MCF 10A (cell line): ENCODE measurements around the gene WLS. TPM values are rescaled to one million over a fixed set of nuclear protein-coding genes. Genes with fewer than 3 reads are reported as not detected.

Source experiments
- BruUV-seq: library from RNA; stranded (reverse); fragments of 400-500 nt; replicated peaks from 2 replicates; lab custom pipeline; 2021; lab: Mats Ljungman, UMichigan
- CTCF ChIA-PET: fragments of 300-600 bp; sonication (Branson Sonifier 250); formaldehyde crosslinking; extraction: SDS; loops from one replicate; lab custom pipeline; 2021; ENCODE audit warnings: antibody characterized with exemption, inconsistent platforms; lab: Yijun Ruan, JAX
- POLR2A ChIA-PET: fragments of 300-600, 350-650 bp; sonication (Branson Sonifier 250); formaldehyde crosslinking; extraction: SDS; loops from one replicate; lab custom pipeline; 2020; ENCODE audit warnings: antibody characterized with exemption, inconsistent platforms; lab: Yijun Ruan, JAX
- DNase-seq: peaks from one replicate; pipeline ENCODE4 v3.0.0-alpha.2; 2018; ENCODE audit not compliant: unreplicated experiment
- H3K27ac Mint-ChIP-seq: one replicate; pipeline ENCODE4 v1.8.0; 2022; ENCODE audit warnings: mild to moderate bottlenecking, low read depth, mixed read lengths; ENCODE audit not compliant: unreplicated experiment
- H3K27me3 Mint-ChIP-seq: one replicate; pipeline ENCODE4 v1.8.0; 2022; ENCODE audit warnings: mixed read lengths; ENCODE audit not compliant: insufficient read depth, unreplicated experiment
- H3K36me3 Mint-ChIP-seq: one replicate; pipeline ENCODE4 v1.8.0; 2022; ENCODE audit warnings: mild to moderate bottlenecking, moderate library complexity, mixed read lengths; ENCODE audit not compliant: insufficient read depth, unreplicated experiment
- H3K4me1 Mint-ChIP-seq: one replicate; pipeline ENCODE4 v1.8.0; 2022; ENCODE audit warnings: mixed read lengths; ENCODE audit not compliant: insufficient read depth, unreplicated experiment
- H3K4me3 Mint-ChIP-seq: one replicate; pipeline ENCODE4 v1.8.0; 2022; ENCODE audit warnings: mild to moderate bottlenecking, moderate library complexity, mixed read lengths; ENCODE audit not compliant: unreplicated experiment
- H3K9me3 Mint-ChIP-seq: one replicate; pipeline ENCODE4 v1.8.0; 2022; ENCODE audit warnings: mixed read lengths; ENCODE audit not compliant: unreplicated experiment
- CTCF ChIP-seq: fragments of 200-600 bp; IDR thresholded peaks from one replicate; pipeline ENCODE4 v1.8.0; 2022; ENCODE audit warnings: antibody characterized with exemption, mild to moderate bottlenecking; ENCODE audit not compliant: unreplicated experiment
- intact Hi-C: fragments of 100-400 bp; cut with micrococcal nuclease; formaldehyde crosslinking; loops from 2 replicates; pipeline ENCODE4 v1.14.1; 2022
- total RNA-seq: library from RNA; stranded (reverse); gene quantifications from 2 replicates; pipeline ENCODE4 v1.2.3, GENCODE V29; 2022

WLS gene
- total RNA-seq, 1 experiment from 2014 or later: 37.8 TPM

GRCh38 chr1:68198752-68199151 lies 33.6 kb downstream of the WLS start:
- POLR2A ChIA-PET: interaction anchor here (0.6 to 3.0 kb wide), 6 partner anchors 8 to 36 kb away, joined by 3 to 22 read pairs (median 4); partner anchors contain the start of gene WLS
- intact Hi-C loops: loop anchor here (2.0 kb wide), 1 partner anchor 34 kb away; the partner anchor contains the start of gene WLS
- DNase-seq: no peak

GRCh38 chr1:68197891-68198290 lies 34.4 kb downstream of the WLS start:
- no TSS peak for BruUV-seq
- Mint-ChIP-seq H3K27ac (peak overlapping the region; percentile 77), H3K4me3 (no peak overlapping the region), H3K4me1 (peaks cover 20% of the 10 kb centered on the region), H3K9me3 (no peaks in the 10 kb centered on the region), H3K27me3 (no peaks in the 10 kb centered on the region), H3K36me3 (no peaks in the 10 kb centered on the region)
- ChIA-PET POLR2A (interaction anchor here (0.6 to 3.0 kb wide), 10 partner anchors 9 to 35 kb away, joined by 3 to 22 read pairs (median 4); partner anchors contain the start of gene WLS), CTCF (interaction anchor here (0.6 to 2.1 kb wide), 8 partner anchors 15 to 627 kb away, joined by 3 to 17 read pairs (median 5); partner anchors contain the start of gene WLS)
- TF ChIP-seq CTCF: no peak
- intact Hi-C loops: loop anchor here (2.0 kb wide), 1 partner anchor 35 kb away; the partner anchor contains the start of gene WLS
- DNase-seq: peak; percentile 75

More at GRCh38 chr1:68198752-68199151, 33.6 kb downstream of the WLS start:
- no peaks in the 10 kb centered on the region for H3K36me3 Mint-ChIP-seq
- no peaks in the 10 kb centered on the region for H3K9me3 Mint-ChIP-seq
- no peaks in the 10 kb centered on the region for H3K27me3 Mint-ChIP-seq
- no peak overlapping the region for H3K4me3 Mint-ChIP-seq
- CTCF ChIA-PET: interaction anchor here (0.8 to 2.1 kb wide), 3 partner anchors 24 to 78 kb away, joined by 6 to 10 read pairs (median 9); no protein-coding TSS in a partner anchor
- peaks cover 20% of the 10 kb centered on the region for H3K4me1 Mint-ChIP-seq
- H3K27ac Mint-ChIP-seq: peak overlapping the region; percentile 77
- TF ChIP-seq CTCF: no peak
- BruUV-seq: no TSS peak

GRCh38 chr1:68197461-68197860 lies 34.9 kb downstream of the WLS start:
- Mint-ChIP-seq H3K27me3 (no peaks in the 10 kb centered on the region), H3K36me3 (peaks cover 4% of the 10 kb centered on the region), H3K4me3 (no peak overlapping the region), H3K4me1 (peaks cover 20% of the 10 kb centered on the region), H3K27ac (peak overlapping the region; percentile 77), H3K9me3 (no peaks in the 10 kb centered on the region)
- no TSS peak for BruUV-seq
- intact Hi-C loops: no loop called here
- POLR2A ChIA-PET: interaction anchor here (0.6 to 3.0 kb wide), 9 partner anchors 12 to 35 kb away, joined by 3 to 22 read pairs (median 5); partner anchors contain the start of gene WLS
- CTCF ChIA-PET: interaction anchor here (0.6 to 2.1 kb wide), 8 partner anchors 15 to 626 kb away, joined by 3 to 17 read pairs (median 4); partner anchors contain the start of gene WLS
- no peak for TF ChIP-seq CTCF
- no peak for DNase-seq

- ChIA-PET CTCF (interaction anchor here (1.6 to 2.1 kb wide), 3 partner anchors 23 to 76 kb away, joined by 9 to 17 read pairs (median 10); partner anchors contain the start of gene WLS), POLR2A (interaction anchor here (0.6 to 3.0 kb wide), 7 partner anchors 21 to 755 kb away, joined by 3 to 22 read pairs (median 4); partner anchors contain the start of gene WLS)
- Mint-ChIP-seq H3K27ac (no peak overlapping the region), H3K9me3 (no peaks in the 10 kb centered on the region), H3K4me1 (peaks cover 20% of the 10 kb centered on the region), H3K4me3 (no peak overlapping the region), H3K36me3 (peaks cover 12% of the 10 kb centered on the region), H3K27me3 (no peaks in the 10 kb centered on the region)
- BruUV-seq: no TSS peak
- no peak for DNase-seq
- no peak for TF ChIP-seq CTCF
- intact Hi-C loops: no loop called here
Observed at GRCh38 chr1:68196676-68197075, 35.6 kb downstream of the WLS start.
